HL-60 (cell line): ENCODE data around the gene GFI1B.
A peak's percentile ranks its signal among the peaks of the same experiment; 100 is the strongest.

Source experiments
- DNase-seq, 2 experiments: peaks; one replicate each; pipeline ENCODE4 v3.0.0-alpha.2; 2010 to 2020; ENCODE audit warnings: low read depth in 1 of 2, low spot score in 1 of 2
- H3K27ac ChIP-seq: fragments of 250-450 bp; sonication (Bioruptor Pico); replicated peaks from 2 replicates; pipeline ENCODE4 v1.5.1; 2020; ENCODE audit warnings: mild to moderate bottlenecking, moderate library complexity
- H3K27me3 ChIP-seq: fragments of 250-450 bp; sonication (Bioruptor Pico); 2 replicates; pipeline ENCODE4 v1.5.1; 2021; ENCODE audit warnings: mild to moderate bottlenecking, moderate library complexity; ENCODE audit not compliant: insufficient read depth, poor library complexity, severe bottlenecking
- H3K4me3 ChIP-seq: replicated peaks from 2 replicates; pipeline ENCODE4 v1.5.1; 2011; ENCODE audit warnings: mild to moderate bottlenecking, control low read depth, low read length; ENCODE audit not compliant: insufficient read depth
- CTCF ChIP-seq: IDR thresholded peaks from one replicate; pipeline ENCODE4 v1.5.1; 2011; ENCODE audit warnings: low read length, control low read depth, inconsistent platforms; ENCODE audit not compliant: insufficient read depth
- GABPA ChIP-seq: IDR thresholded peaks from 2 replicates; pipeline ENCODE4 v1.6.1; 2012; ENCODE audit warnings: low read depth
- POLR2AphosphoS5 ChIP-seq: IDR thresholded peaks from 2 replicates; pipeline ENCODE4 v1.6.1; 2012; ENCODE audit warnings: low read depth
- REST ChIP-seq: IDR thresholded peaks from 2 replicates; pipeline ENCODE4 v1.6.1; 2012; ENCODE audit warnings: low read depth; ENCODE audit not compliant: insufficient replicate concordance
- SPI1 ChIP-seq: IDR thresholded peaks from 2 replicates; pipeline ENCODE4 v1.6.1; 2012; ENCODE audit warnings: low read depth, mild to moderate bottlenecking, borderline replicate concordance

GFI1B gene

GRCh38 chr9:132943651-132944293 lies 34.7 kb upstream of the GFI1B start:
- Histone ChIP-seq H3K4me3 (peak overlapping the region; percentile 78), H3K27ac (peak overlapping the region; percentile 99), H3K27me3 (no peaks in the 10 kb centered on the region)
- TF ChIP-seq SPI1 (peak; percentile 84), GABPA (no peak), CTCF (no peak)
- peak in 1 of 2 experiments; percentile 10 for DNase-seq

- TF ChIP-seq SPI1: no peak
- no peak for TF ChIP-seq CTCF
- peak; percentile 68 for TF ChIP-seq GABPA
- peak; percentile 85 for TF ChIP-seq POLR2AphosphoS5
- peak; percentile 79 for TF ChIP-seq REST
- peak within 1 kb of the TSS; percentile 78 for H3K4me3 ChIP-seq
- DNase-seq: peak; percentile 87 to 95
- H3K27ac ChIP-seq: peak within 1 kb of the TSS; percentile 99
- no peaks in the 10 kb centered on the region for H3K27me3 ChIP-seq
These were observed 34.0 kb upstream of the GFI1B start, which contains the start of gene TSC1 for GRCh38 chr9:132944294-132945185. TSS of gene TSC1 (minus strand) at chr9:132944616. CDS start at chr9:132928872, 15,744 bp downstream.

- TF ChIP-seq REST (no peak), CTCF (no peak), POLR2AphosphoS5 (no peak), GABPA (no peak), SPI1 (no peak)
- H3K27me3 ChIP-seq: no peaks in the 10 kb centered on the region
- H3K4me3 ChIP-seq: peak overlapping the region; percentile 78
- H3K27ac ChIP-seq: peak overlapping the region; percentile 99
- no peak for DNase-seq
These were observed 33.0 kb upstream of the GFI1B start for GRCh38 chr9:132945186-132946130.
